Mesodermal cell (in vitro differentiated cells): Measurements from ENCODE around the gene CCL4.
"Not testable (repeated sequence)": the region's sequence is repeated elsewhere in the genome, so short reads cannot be mapped to it uniquely, and the experiment has no call there.

Source experiments
- H3K27ac ChIP-seq: 2 replicates; pipeline ENCODE4 v1.7.0; 2013; ENCODE audit warnings: mild to moderate bottlenecking, low read depth, low read length, moderate library complexity; ENCODE audit not compliant: severe bottlenecking
- H3K36me3 ChIP-seq: 2 replicates; pipeline ENCODE4 v1.7.1; 2013; ENCODE audit warnings: mild to moderate bottlenecking, low read length, moderate library complexity; ENCODE audit not compliant: control insufficient read depth, insufficient read depth
- H3K4me1 ChIP-seq: one replicate; pipeline ENCODE4 v1.7.1; 2013; ENCODE audit warnings: mild to moderate bottlenecking, low read length; ENCODE audit not compliant: insufficient read depth, control insufficient read depth, poor library complexity, severe bottlenecking
- H3K4me3 ChIP-seq: 2 replicates; pipeline ENCODE4 v1.7.0; 2013; ENCODE audit warnings: low read length, control low read depth, mild to moderate bottlenecking; ENCODE audit not compliant: insufficient read depth, poor library complexity, severe bottlenecking; ENCODE audit errors: extremely low read depth
- H3K9me3 ChIP-seq: 2 replicates; pipeline ENCODE4 v1.7.1; 2013; ENCODE audit warnings: mild to moderate bottlenecking, low read length, moderate library complexity; ENCODE audit not compliant: control insufficient read depth
- WGBS, 2 experiments: methylation state at CpG; one replicate each; pipeline ENCODE4 v1.1.5; 2013; ENCODE audit warnings: missing lambda C conversion rate in 2 of 2; ENCODE audit not compliant: insufficient coverage in 2 of 2; 5-methylcytosine and 5-hydroxymethylcytosine counted together

The CCL4 gene

DNA sequence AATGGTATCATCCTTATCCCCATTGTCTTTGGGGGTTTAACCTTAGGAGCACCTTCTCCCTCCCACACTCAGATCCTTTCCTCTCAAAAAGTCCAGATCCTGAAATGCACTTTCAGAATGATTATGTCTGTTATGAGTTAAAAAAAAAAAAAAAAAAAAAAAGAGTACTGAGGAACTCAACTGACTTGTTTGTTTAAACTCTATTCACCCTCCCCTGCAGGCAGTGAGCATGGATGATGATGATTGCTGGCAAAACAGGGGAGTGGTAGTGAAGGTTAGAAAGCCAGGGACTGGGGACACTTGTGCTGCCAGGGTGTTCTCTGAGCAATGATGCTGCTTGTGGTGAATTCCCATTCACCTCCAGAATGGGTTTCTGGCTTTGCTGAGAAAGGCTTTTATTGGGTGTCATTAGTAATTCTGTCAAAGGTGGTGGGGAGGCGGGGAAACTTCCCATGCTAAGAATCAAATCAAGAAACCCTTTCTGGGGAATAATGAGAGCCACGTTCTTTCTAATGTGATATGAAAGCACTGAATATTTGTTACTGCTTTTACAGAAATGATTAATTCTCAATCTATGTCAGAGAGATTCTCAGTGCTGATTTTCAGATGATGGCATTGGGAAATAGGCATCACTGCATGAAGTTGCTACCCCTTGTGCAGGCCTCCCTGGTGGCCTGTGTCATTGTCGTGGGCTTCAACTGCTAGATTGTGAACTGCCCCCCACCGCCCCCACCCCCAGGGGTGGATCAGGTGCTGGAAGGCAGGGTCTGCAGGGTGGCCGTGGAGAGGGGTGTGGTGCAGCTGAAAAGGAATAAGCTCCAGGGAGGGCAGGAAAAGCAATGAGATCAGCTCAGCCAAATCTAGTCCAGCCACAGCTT, 14.1 kb downstream of the CCL4 start:
- WGBS, 2 experiments, result 75 to 80% methylated on average over 1 of the region's 5 CpGs
- no peak overlapping the region for H3K27ac ChIP-seq
- H3K4me1 ChIP-seq, result no peaks in the 10 kb centered on the region
- H3K4me3 ChIP-seq, result no peak overlapping the region
- no peaks in the 10 kb centered on the region for H3K36me3 ChIP-seq
- no peaks in the 10 kb centered on the region for H3K9me3 ChIP-seq

DNA sequence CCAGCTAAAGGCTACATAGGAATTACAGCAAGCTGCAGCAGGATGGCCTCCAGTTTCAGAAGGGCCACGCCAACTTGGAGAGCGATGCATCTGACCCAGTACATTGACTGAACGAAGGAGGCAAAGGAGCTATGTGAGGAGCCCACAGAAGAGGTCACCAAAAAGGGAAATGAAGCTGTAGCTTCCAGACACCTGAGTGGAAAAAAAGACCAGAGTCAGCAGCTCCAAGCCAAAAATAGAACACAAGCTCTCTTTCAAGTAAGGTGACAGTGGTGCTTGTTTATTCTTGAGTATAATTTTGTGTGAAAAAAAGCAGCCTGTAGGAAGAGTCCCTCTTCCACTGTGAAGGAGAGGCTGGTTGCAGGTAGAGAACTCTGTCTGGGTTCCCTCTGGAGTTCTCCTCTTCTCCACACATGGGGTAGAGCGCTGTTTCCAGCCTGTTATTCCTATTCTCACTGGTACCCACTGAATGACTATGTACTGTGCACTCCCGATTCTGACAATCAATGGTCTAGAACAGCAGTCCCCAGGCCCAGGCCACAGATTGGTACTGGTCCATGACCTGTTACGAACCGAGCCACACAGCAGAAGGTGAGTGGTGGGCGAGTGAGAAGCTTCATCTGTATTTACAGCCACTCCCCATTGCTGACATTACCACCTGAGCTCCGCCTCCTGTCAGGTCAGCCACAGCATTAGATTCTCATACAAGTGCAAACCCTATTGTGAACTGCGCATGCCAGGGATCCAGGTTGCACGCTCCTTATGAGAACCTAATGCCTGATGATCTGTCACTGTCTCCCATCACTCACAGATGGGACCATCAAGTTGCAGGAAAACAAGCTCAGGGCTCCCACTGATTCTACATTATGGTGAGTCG, 15.1 kb downstream of the CCL4 start:
- WGBS, 2 experiments, result 91 to 93% methylated on average over 10 to 11 of the region's 12 CpGs
- no peak overlapping the region for H3K27ac ChIP-seq
- no peaks in the 10 kb centered on the region for H3K36me3 ChIP-seq
- no peaks in the 10 kb centered on the region for H3K4me1 ChIP-seq
- no peak overlapping the region for H3K4me3 ChIP-seq
- no peaks in the 10 kb centered on the region for H3K9me3 ChIP-seq

DNA sequence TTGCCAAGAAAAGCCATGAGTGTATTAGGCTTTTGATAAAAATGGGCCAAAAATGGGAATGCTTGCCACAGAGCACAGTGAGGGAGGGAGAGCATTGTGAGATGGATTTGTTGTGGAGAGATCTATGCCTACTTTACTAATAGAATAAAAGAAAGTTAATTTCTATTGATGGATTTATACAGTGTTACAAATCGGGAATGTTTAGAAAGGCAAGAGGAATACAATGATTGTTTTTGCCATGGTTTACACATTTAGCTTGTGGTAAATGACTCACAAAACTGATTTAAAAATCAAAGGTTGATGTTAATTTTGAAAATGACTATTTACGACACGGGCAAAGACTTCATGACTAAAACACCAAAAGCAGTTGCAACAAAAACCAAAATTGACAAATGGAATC, 16.6 kb downstream of the CCL4 start:
- peaks cover 2% of the 10 kb centered on the region for H3K9me3 ChIP-seq
- H3K27ac ChIP-seq, result no peak overlapping the region
- H3K4me3 ChIP-seq, result no peak overlapping the region
- H3K4me1 ChIP-seq, result no peaks in the 10 kb centered on the region
- WGBS, 2 experiments, result 100% methylated on average over 1 of the region's 3 CpGs
- H3K36me3 ChIP-seq, result no peaks in the 10 kb centered on the region

DNA sequence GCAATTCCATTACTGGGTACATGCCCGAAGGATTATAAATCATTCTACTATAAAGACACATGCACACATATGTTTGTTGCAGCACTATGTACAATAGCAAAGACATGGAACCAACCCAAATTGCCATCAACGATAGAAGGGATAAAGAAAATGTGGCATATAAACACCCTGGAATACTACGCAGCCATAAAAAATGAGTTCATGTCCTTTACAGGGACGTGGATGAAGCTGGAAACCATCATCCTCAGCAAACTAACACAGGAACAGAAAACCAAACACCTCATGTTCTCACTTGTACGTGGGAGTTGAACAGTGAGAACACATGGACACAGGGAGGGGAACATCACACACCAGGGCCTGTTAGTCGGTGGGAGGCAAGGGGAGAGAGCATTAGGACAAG, 17.5 kb downstream of the CCL4 start:
- H3K4me1 ChIP-seq, result not testable (repeated sequence)
- 89% methylated on average over 1 to 4 of the region's 6 CpGs for WGBS, 2 experiments

DNA sequence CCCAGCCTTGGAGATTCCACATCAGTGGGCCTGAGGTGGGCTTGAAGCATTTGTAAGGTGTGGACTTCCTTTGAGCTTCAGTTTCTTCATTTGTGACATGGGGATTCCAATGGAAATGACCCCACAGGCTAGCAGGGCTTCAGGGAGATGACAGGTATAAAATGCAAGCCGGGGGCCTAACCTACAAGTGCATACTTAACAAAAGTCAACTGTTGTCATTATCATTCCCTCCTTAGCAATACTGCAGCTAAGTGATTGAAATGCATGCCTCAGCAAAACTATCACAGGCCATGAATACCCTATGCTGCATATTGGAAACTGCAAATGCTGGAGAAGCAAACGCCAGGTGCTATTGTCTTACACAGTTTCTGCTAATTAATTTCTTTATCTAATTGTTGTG, 19.8 kb downstream of the CCL4 start:
- H3K9me3 ChIP-seq, result peaks cover 10% of the 10 kb centered on the region
- no peak overlapping the region for H3K27ac ChIP-seq
- WGBS, 2 experiments, result no CpG with 5 or more reads among the region's 2 CpGs
- H3K4me3 ChIP-seq, result no peak overlapping the region
- no peaks in the 10 kb centered on the region for H3K4me1 ChIP-seq
- no peaks in the 10 kb centered on the region for H3K36me3 ChIP-seq

More for the DNA sequence above, 17.5 kb downstream of the CCL4 start:
- not testable (repeated sequence) for H3K4me3 ChIP-seq, H3K9me3 ChIP-seq, H3K27ac ChIP-seq, H3K36me3 ChIP-seq

DNA sequence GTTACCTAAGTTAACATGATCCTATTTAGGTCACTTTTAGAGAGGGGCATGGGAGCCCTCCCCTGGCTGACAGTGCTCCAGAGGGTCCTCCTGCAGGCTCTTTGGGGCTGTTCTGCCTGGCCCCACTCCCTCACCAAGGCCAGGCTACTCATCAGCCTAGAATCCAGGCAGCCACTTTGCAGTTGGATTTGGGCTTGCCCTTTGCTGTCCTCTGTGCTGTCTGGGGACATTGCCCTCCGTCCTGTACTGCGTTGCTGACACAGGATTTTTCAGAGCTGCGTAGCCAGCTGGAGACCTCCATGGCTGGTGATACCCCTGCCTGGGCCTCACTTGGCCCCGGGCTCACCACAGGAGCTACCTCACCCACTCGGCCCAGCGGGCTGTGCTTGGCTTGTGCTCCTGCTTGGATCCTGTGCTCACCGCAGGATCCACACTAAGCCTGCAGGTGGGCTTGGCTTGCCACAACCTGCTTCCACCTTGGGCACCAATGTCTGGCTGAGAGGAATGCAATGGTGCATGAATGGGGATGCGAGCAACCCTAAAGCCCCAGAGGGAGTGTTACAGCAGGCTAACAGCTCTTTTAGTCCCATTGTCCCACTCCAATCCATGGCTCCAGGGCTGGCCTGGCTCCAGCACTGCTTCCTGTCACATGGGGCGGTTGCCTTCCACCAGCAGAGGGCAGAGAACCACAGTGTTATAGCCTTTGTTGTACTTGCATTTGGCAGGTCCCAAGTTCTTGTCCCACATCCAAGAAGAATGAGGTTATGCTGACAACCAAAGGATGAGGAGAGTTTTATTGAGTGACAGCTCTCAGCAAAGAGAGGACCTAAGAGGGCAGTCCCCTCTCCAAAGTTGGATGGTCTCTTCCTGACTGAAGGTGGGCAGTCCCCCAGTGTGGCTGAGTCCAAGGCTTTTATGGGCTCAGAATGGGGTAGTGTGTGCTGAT, 21.5 kb downstream of the CCL4 start:
- 89 to 93% methylated on average over 8 to 9 of the region's 9 CpGs for WGBS, 2 experiments
- Histone ChIP-seq H3K27ac (no peak overlapping the region), H3K4me3 (no peak overlapping the region), H3K36me3 (no peaks in the 10 kb centered on the region), H3K9me3 (peaks cover 10% of the 10 kb centered on the region), H3K4me1 (no peaks in the 10 kb centered on the region)

DNA sequence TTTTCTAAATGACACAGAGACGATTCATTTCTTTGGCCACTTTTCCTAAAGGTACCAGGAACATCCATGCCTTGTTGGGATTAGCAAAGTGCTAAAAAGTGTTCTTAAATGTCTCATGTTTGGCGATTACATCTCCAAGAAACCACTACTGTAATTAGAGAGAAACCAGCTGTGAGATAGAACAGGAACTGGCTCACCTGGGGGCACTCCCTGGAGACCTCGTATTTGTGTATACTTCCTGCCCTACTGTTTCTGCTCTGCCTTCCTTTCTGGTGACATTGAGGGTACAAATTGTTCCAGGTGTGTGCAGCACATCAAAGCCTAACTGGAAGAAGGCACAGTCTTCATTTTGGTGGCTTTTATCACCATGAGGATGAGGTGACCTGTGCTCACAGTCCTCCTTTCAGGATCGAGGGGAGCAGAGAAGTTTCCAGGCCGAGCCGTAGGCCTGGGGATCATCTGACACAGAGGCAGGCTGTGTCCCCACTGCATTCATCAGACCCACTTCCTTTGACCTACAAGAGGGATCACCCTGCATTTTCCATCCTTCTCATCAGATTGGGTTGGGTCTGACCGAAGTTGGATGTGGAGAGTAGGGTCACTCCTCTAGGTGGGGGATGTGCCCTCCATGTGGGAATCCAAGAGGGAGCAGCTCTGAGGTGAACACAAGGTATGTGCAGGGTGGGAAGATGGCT, 23.7 kb downstream of the CCL4 start:
- Histone ChIP-seq H3K27ac (no peak overlapping the region), H3K36me3 (no peaks in the 10 kb centered on the region), H3K9me3 (peaks cover 10% of the 10 kb centered on the region), H3K4me1 (no peaks in the 10 kb centered on the region), H3K4me3 (no peak overlapping the region)
- 85 to 92% methylated on average over 3 to 6 of the region's 7 CpGs for WGBS, 2 experiments

DNA sequence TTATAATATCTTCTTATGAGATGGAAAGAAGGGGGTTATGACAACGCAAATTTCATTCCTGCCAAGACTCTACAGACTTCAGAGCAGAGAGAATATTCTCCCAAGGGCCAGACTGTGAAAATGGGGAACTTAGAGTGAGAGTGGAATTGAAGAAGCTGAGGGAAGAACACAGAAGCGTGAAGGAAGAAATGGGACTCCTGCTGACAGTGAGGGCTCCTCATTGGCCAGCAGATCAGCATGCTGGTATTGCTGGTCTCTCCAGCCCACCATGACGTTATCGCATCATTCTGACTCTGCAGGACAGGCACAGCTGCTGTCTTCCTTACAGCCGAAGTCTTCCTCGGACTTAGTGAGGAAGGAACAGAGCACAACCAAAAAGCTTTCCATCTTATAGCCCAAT, 24.3 kb downstream of the CCL4 start:
- 76 to 92% methylated on average over 4 to 5 of the region's 6 CpGs for WGBS, 2 experiments
- H3K36me3 ChIP-seq, result no peaks in the 10 kb centered on the region
- peaks cover 10% of the 10 kb centered on the region for H3K9me3 ChIP-seq
- H3K4me1 ChIP-seq, result no peaks in the 10 kb centered on the region
- no peak overlapping the region for H3K4me3 ChIP-seq
- H3K27ac ChIP-seq, result no peak overlapping the region

DNA sequence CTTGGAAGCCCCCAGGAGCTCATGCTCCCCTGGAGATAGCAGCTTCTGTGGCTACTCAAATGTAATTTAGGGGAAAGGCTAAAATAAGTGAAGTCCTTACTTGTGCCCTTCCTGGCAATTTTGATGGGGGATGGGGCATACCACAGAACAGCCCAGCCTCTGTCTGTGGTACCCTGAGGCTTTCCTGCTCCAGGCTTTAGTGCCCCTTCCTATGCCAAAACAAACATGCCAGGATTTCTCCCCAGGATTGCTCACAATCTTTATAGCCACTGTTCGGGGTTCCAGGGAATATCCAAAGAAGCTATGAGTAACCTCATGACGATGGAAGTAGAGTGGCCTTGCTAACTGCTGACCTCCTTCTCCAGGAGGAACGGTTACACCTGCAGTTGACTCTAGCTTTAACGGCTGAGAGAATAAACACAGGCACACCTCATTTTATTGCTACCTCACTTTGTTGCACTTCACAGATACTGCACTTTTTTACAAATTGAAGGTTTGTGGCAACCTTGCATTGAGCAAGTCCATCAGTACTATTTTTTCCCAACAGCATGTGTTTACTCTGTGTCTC, 24.9 kb downstream of the CCL4 start:
- H3K27ac ChIP-seq, result no peak overlapping the region
- WGBS, 2 experiments, result 90 to 94% methylated on average over 3 to 4 of the region's 4 CpGs
- no peaks in the 10 kb centered on the region for H3K36me3 ChIP-seq
- peaks cover 10% of the 10 kb centered on the region for H3K9me3 ChIP-seq
- no peaks in the 10 kb centered on the region for H3K4me1 ChIP-seq
- H3K4me3 ChIP-seq, result no peak overlapping the region
